G401 (cell line): ENCODE measurements around the gene ARL11. TPM values are rescaled to one million over a fixed set of nuclear protein-coding genes. Genes with fewer than 3 reads are reported as not detected.
A peak's percentile ranks its signal among the peaks of the same experiment; 100 is the strongest.
"Not testable (repeated sequence)": the region's sequence is repeated elsewhere in the genome, so short reads cannot be mapped to it uniquely, and the experiment has no call there.

ENCODE experiments used
- DNase-seq: peaks from one replicate; pipeline ENCODE4 v3.0.0-alpha.2; 2015; ENCODE audit warnings: low spot score
- in situ Hi-C: cut with HindIII; loops from 2 replicates; pipeline ENCODE4 v1.10.0; 2016; ENCODE audit warnings: low sequenced_read_pairs, mixed read lengths
- total RNA-seq: library from RNA; depleted of rRNA; stranded (reverse); fragments of >200 nt; shearing (Covaris generic); gene quantifications from 2 replicates; pipeline ENCODE4 v1.2.3, GENCODE V29; 2014; rRNA removed

ARL11 gene
- not detected in 2 replicates for total RNA-seq

DNA sequence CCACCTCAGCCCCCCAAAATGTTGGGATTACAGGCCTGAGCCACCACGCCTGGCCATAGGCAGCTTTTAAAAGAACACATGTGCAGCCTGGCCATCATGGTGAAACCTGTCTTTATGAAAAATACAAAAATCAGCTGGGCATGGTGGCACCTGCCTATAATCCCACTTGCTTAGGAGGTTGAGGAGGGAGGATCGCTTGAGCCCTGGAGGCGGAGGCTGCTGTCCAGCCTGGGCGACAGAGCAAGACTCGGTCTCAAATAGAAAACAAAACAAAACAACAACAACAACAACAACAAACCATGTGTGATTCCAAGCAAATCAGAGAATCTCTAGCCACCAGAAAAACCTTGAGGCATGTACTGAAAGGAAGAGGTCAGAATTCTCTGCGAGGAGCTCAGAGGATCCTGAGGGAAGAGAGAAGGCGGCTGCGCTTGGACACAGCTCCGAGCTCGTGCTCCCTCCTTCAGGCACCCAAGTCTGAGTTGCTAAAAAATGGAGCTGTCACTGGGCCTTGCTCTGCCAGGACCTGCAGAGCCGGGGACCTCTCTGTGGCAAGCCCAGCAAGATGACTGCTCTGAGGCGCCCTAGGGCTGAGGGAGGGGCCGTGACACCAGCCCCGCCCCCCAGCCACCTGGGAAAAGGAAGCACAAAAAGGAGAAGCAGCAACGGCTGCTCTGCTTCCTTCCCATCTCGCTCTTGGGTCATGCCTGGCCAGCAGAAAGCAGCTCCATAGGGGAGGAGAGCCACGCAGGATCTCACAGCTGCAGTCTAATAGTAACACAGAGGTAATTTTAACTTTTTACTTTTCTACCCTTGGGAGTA lies at the start of gene ARL11:
ARL11 (plus strand) TSS at position 677 of the 822 bp plus-strand sequence. CDS start 1,941 bp downstream, outside the sequence.
- no peak for DNase-seq
- in situ Hi-C loops, result no loop called here

DNA sequence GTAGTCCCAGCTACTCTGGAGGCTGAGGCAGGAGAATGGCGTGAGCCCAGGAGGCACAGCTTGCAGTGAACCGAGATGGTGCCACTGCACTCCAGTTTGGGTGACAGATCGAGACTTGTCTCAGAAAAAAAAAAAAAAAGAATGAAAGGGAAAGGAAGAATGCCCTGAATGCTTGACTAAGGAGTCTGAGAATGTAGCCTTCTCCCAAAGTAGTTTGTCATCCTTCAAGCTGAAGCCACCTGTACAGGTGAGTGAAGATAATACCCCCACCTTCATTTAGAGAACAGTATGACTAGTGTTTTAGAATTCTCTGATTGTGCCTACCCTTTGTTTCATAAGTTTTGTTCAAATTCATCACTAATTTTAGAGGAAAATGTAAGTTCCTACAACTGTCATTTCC lies 48.8 kb upstream of the ARL11 start:
- in situ Hi-C loops, result no loop called here
- no peak for DNase-seq

DNA sequence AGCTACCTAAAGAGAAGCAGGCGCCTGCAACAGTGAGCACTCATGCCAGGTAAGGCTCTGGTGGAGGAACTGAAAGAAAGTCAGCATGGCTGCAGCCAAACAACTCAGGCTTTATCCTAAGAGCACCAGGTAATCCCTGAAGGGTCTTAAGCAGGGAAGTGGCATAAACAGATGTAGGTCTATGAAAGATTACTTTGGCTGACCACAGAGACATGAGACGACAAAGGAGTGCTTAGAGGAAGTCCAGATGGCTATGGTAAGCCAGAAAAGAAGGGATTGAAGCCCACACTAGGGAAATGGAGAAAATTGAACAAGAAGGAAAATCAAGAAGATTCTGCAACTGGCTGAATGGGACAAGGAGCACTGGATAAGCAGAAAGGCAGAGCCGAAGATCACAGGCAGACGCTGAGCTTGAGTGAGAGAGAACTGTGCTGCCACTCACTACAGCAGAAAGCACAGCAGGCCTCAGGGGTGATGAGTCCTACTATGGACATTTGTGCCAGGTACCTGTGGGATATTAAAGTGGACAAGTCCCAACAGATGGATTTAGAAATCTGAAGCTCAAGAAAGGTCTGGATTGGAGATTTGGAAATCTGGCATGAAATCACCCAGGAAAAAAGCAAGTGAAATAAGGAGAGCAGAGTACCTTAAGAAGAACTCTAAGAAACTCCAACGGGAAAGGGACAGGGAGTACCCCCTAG lies 47.2 kb upstream of the ARL11 start:
- DNase-seq, result peak; percentile 18
- in situ Hi-C loops, result no loop called here

DNA sequence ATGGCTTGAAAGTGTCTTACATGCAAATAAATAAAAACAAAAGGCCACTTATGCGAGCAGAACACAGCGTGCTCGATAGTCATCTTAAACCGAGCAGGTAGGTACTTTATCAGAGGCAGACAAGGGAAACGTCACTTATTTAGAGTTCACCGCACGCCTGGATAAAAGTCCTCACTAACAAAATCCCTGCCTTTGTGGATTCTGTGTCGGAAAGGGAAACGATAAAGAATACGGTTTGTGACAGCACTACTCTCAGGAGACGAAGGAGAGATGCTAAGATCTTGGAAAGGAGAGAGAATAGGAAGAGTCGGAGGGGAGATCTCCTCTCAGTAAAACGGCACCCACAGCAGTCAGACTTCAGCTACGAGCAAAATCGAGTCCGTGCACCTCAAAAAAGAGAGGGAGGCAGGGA lies 43.5 kb upstream of the ARL11 start:
- in situ Hi-C loops, result no loop called here
- peak; percentile 59 for DNase-seq

DNA sequence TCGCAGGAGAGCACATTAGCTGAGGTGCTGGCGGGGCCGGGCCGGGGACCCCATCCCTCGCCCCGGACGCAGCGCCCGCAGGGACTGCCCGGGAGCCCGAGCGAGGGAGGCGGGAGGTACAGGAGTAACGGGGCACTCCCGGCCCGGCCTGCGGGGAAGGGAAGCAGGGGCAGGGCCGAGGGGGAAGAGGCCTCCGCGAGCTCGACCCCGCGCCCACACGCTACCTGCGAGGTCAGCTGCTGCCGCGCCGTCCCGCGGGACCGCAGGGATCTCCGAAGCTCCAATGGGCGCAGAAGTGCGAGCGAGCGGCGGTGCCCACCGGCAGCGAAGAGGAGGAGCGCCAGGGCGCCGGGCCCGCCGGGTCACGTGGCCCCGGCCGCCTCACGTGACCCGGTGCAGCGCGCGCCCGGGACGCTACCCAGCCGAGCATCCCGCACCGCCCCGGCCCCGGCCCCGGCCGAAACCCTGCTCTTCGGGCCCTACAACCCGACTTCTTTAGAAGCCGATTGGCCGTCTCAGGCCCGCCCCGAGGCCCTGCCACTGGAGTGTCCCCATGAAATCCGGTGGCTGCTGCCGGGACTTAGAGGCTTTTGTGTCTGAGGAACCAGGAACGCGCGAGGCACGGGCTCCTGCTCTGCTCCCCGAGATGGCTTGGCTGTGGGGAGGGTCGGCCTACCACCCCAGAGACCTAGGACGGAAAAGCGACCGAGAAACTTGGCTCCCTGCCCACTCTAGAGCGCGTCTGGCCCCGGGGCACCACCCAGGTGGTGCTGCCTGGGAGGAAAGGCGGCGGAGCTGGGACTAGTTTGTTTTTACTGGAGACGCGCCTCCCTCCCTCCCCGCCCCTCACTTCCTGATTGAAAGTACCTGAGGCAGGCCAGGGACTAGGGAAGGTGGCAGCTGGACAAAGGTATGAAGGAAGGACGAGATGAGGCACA lies 42.8 kb upstream of the ARL11 start, which contains the start of gene RCBTB1:
RCBTB1 (minus strand) TSS at position 339 of the 938 bp plus-strand sequence. CDS start 18,279 bp downstream, outside the sequence.
- in situ Hi-C loops, result no loop called here
- DNase-seq, result peak; percentile 64

DNA sequence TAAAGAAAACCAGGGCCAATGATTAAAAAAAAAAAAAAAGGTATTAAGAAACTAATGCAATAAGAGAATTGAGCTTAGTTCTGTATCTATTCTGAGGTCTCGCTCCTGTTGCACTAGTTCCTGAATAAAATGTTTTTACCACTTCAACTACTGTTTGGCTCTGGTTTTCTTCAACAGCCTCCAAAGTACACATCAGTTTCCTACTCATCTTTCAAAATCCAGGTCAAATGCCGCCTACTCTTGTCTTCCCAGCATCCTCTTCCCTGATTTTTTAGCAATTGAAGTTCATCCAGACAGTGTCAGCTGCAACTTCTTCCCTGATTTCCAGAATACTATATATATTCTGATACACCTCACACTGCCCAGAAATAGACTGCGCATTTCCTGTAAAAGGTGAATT lies 41.6 kb upstream of the ARL11 start:
- in situ Hi-C loops, result no loop called here
- no peak for DNase-seq

DNA sequence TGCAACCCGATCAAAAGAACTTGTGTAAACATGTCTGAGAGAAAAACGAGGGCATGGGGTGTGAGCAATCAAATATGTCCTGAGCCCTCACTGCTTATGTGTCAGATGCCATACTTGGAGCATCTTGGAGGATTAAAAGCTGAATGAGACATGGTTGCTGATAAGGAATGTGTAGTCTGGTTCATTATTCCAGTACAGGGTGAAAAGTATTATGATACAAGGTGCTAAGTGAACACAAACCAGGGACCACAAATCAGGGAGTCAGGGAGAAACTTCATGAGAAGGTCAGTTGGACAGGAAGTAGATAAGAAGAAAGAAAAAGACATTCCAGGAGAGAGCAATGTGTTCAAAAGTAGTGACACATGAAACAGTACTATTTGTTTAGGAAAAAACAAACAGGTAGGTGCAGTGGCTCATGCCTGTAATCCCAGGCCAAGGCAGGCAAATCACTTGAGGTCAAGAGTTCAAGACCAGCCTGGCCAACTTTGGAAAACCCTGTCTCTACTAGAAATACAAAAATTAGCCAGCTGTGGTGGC lies 40.9 kb upstream of the ARL11 start:
- in situ Hi-C loops, result no loop called here
- DNase-seq, result no peak

DNA sequence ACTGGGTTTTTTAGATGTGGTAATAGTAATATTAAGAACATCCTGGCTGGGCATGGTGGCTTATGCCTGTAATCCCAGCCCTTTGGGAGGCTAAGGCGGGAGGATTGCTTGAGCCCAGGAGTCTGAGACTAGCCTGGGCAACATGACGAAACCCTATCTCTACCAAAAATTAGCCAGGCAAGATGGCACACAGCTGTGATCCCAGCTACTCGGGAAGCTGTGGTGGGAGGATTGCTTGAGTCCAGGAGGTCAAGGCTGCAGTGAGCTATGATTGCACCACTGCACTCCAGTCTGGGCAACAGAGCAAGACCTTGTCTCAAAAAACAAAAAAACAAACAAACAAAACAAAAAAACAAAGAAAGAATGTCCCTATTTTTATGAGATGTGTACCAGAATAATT lies 37.6 kb upstream of the ARL11 start:
- DNase-seq, in situ Hi-C loops: not testable (repeated sequence)

DNA sequence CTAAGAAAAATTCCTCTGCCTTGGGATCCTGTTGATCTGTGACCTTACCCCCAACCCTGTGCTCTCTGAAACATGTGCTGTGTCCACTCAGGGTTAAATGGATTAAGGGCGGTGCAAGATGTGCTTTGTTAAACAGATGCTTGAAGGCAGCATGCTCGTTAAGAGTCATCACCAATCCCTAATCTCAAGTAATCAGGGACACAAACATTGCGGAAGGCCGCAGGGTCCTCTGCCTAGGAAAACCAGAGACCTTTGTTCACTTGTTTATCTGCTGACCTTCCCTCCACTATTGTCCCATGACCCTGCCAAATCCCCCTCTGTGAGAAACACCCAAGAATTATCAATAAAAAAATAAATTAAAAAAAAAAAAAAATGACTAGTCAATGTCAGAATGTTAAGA lies 34.4 kb upstream of the ARL11 start:
- in situ Hi-C loops, DNase-seq: not testable (repeated sequence)

DNA sequence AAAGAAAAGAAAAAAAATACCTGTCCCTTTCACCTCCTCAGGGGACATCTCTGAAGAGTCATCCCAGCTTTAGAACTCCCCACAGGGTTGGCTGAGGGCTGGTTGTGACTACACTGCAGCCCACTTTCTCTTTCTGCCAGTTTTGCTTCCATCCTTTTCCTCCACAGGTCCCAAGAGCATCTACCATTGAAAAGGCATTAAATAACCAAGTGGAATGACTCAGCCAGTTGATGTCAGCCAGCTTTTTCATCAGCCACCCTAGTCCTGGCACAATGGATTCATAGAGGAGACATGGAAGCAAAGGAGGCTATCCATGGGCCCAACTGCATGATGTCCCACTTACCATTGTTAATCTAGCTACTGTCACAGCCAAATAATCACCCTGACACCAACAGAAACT lies 33.7 kb upstream of the ARL11 start:
- in situ Hi-C loops, result no loop called here

DNA sequence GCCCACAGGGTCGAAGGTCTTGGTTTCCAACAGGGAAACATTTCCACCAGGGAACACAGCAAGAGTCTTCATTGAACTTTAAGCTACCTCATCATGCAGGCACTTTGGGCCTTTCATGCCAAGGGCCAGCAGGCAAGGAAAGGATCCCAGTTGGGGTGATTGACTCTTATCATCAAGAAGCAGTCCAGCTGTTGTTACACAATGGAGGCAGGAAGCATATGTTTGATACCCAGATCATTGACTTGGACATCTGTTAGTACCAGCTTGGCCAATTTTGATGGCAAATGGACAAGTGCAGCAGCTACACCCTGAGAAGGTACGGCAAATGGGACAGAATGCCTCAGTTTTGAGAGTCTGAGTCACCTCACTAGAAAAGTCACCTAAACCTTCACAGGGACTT lies 32.1 kb upstream of the ARL11 start:
- no peak for DNase-seq
- in situ Hi-C loops, result no loop called here

More for the DNA sequence above, 33.7 kb upstream of the ARL11 start:
- no peak for DNase-seq

DNA sequence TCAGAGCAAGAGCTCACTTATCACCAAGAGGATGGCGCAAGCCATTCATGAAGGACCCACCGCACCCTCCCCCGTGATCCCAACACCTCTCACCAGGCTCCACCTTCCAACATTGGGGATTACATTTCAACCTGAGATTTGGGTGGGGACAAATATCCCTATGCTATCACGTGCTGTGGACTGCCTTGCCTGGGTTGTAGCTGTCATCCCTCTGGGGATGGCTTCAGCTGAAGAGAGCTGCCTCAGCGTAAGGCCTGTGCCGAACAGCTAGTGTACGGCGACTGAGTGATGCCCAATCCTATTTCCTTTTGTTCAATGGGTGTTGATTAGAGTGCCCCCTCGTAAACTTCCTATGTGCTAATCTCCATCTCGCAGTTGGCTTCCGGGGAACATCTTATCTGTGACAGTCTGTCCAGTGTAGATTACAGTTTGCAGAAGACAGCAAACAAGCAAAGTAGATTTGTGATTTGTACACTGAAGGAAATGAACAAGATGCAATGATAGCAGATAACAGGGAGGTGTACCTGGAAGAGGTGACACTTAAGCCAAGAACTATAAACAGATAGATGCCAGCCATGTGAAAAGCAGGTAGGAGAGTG lies 31.2 kb upstream of the ARL11 start:
- DNase-seq, result no peak
- in situ Hi-C loops, result no loop called here

DNA sequence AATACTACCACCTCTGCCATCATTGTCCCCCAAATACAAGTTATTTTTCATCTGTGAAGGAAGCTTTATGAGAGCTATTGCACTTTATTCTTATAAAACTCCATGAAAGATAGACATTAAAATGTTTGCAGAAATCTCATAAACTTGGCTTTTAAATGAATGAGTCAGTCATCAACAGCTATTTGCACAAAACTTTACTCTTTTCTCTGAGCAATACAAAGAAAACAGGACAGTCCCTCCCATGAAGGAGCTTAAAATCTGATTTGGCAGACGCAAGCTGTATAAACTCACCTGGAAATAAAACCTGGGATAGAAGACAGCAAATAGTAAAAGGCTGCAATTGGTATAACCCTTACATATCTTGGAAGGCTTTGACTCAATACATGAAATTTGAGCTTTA lies 26.3 kb upstream of the ARL11 start:
- no peak for DNase-seq
- in situ Hi-C loops, result loop anchor here (25.0 kb wide), 1 partner anchor 315 kb away; no protein-coding TSS in a partner anchor

DNA sequence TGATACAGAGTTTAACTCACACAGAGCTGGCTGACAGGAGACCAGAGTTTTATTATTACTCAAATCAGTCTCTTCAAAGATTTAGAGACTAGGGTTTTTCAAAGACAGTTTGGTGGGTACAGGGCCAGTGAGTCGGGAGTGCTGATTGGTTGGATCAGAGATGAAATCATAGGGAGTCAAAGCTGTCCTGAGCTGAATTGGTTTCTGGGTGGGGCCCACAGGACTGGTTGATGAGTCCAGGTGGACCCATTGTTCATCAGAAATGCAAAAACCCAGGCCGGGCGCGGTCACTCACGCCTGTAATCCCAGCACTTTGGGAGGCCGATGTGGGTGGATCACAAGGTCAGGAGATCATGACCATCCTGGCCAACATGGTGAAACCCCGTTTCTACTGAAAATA lies 25.7 kb upstream of the ARL11 start:
- not testable (repeated sequence) for DNase-seq
- in situ Hi-C loops, result loop anchor here (25.0 kb wide), 1 partner anchor 315 kb away; no protein-coding TSS in a partner anchor

DNA sequence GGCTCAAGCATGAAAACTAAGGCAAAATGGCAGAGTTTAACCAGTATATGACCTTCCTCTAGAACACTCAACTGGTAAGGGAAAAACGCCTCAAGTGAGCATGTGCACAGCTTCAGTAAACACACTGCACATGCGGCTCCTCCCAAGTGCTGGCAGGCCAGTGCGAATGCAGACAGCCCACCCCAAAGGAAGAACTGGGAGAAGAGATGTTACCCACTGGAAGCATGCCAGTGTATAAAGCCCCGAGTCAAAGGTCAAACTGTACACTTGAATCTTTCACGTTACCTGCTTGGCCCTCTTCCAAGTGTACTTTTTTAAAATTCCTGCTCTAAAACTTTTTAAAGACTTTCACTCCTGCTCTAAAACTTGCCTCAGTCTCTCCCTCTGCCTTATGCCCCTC lies 23.7 kb upstream of the ARL11 start:
- in situ Hi-C loops, result loop anchor here (25.0 kb wide), 1 partner anchor 317 kb away; no protein-coding TSS in a partner anchor
- no peak for DNase-seq

DNA sequence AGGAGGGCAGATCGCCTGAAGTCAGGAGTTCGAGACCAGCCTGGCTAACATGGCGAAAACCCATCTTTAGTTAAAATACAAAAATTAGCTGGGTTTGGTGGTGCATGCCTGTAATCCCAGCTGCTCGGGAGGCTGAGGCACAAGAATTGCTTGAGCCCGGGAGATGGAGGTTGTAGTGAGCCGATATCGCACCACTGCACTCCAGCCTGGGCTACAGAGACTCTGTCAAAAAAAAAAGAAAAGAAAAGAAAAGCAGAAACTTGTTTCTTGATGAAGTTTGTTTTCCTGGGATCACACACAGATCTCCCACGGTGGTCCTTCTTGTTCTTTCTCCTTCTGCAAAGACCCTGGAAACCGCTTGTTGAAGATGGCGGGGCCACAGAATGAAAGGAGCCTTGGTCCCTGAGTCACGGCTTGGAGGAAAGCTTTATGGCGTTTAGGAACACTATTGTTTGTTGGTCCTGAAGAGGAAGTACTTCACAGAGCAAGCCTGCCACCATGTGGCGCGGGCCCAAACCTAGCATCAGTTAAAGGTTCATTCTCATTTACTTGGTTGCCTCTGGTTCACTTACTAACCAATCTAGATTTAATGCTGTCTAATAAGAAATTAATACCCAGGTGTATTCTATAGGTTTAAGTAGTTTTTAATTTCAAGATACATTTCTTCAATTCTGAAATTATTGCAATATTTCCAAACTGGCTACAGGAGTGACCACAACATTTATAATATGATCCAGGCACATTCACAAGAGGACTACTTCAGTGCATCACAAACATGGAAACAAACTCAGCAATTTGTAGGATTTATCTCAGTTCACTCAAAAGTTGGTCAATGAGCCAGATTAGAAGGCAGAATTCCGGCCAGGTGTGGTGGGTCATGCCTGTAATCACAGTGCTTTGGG lies 21.3 kb upstream of the ARL11 start:
- in situ Hi-C loops, result loop anchor here (25.0 kb wide), 1 partner anchor 320 kb away; no protein-coding TSS in a partner anchor
- DNase-seq, result peak; percentile 87

DNA sequence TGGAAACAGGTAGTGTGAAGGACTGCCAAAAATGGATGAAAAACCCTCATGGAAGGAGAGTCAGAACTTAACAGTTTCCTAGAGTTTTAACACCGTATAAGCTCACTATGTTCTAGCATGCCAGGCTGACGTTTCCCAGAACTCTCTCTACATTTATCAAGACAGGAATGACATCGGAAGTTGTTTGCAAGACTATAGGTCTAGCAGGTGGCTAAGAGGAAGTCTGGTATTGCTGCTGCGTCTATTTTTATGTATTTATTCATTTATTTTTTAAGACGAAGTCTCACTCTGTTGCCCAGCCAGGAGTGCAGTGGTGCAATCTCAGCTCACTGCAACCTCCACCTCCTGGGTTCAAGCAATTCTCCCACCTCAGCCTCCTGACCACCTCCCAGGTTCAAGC lies 20.5 kb upstream of the ARL11 start:
- in situ Hi-C loops, result loop anchor here (25.0 kb wide), 1 partner anchor 320 kb away; no protein-coding TSS in a partner anchor
- DNase-seq, result no peak
